Mammary epithelial cell (primary cell): ENCODE measurements around the gene RBM33.

Experiments
- EZH2 ChIP-seq: IDR thresholded peaks from 2 replicates; pipeline ENCODE4 v1.6.1; 2012; ENCODE audit warnings: low read length, inconsistent platforms, borderline replicate concordance
- TF ChIP-seq, protein P1 (sequence below), 2 donors: IDR thresholded peaks in 1 of 2; conservative IDR thresholded peaks in 1 of 2; 2 replicates each; pipeline ENCODE4 v1.5.1; 2011 to 2012; ENCODE audit warnings: inconsistent platforms in 2 of 2, low read length in 2 of 2, mild to moderate bottlenecking in 2 of 2, control low read depth in 1 of 2, low read depth in 1 of 2; ENCODE audit not compliant: insufficient read depth in 1 of 2; ENCODE audit errors: extremely low read depth in 1 of 2

DNA sequence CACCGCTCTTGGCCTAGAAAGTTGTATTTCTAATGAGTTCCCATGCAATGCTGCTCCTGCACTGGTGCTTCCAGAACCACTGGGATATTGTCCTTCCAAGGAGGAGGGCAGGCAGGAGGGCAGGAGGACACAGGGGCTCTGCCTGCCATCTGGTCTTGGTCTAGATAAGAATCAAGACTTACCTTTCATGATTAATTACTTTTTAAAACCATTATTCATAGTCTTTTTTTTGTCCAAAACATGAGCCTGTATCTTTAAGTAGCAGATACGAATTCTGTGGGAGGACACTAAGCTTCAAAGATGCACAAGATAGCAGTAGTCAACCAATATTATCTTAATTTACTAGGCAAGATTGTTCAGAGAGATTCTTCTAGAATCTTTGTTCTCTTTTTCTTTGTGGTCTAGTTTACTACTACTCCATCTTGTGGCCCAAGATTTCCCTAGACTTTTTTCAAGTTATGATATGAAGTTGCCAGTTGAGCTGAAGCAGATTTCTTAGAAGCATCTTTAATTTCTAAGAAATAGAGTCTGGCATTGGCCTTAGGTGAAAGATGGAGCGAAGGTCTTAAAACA, 57.6 kb downstream of the RBM33 start:
- TF ChIP-seq EZH2 = no peak
- TF ChIP-seq, protein P1, sequence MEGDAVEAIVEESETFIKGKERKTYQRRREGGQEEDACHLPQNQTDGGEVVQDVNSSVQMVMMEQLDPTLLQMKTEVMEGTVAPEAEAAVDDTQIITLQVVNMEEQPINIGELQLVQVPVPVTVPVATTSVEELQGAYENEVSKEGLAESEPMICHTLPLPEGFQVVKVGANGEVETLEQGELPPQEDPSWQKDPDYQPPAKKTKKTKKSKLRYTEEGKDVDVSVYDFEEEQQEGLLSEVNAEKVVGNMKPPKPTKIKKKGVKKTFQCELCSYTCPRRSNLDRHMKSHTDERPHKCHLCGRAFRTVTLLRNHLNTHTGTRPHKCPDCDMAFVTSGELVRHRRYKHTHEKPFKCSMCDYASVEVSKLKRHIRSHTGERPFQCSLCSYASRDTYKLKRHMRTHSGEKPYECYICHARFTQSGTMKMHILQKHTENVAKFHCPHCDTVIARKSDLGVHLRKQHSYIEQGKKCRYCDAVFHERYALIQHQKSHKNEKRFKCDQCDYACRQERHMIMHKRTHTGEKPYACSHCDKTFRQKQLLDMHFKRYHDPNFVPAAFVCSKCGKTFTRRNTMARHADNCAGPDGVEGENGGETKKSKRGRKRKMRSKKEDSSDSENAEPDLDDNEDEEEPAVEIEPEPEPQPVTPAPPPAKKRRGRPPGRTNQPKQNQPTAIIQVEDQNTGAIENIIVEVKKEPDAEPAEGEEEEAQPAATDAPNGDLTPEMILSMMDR (conservative IDR thresholded peaks at IDR 0.05 in 1 of 2, IDR thresholded peaks at IDR 0.05 in 1 of 2; ENCODE audit: extremely low read depth in 1 of 2, insufficient read depth in 1 of 2, low read depth in 1 of 2, low read length in 2 of 2) = peak in 1 of 2 donors; percentile 7
